Measurements from ENCODE around the gene POLR2F.

- TF ChIP-seq TAF1 (IDR thresholded peaks at IDR 0.05; ENCODE audit: low read depth) (no peak), MAX (IDR thresholded peaks at IDR 0.05) (no peak), YY1 (IDR thresholded peaks at IDR 0.05; ENCODE audit: low read depth) (no peak), ZBTB7A (IDR thresholded peaks at IDR 0.05; ENCODE audit: low read depth) (no peak), RAD21 (IDR thresholded peaks at IDR 0.05; ENCODE audit: low read depth) (no peak), CEBPB (IDR thresholded peaks at IDR 0.05) (no peak), CREB1 (IDR thresholded peaks at IDR 0.05; ENCODE audit: low read depth) (no peak), FOXM1 (IDR thresholded peaks at IDR 0.05; ENCODE audit: borderline replicate concordance, low read depth) (no peak), EP300 (IDR thresholded peaks at IDR 0.05; ENCODE audit: borderline replicate concordance) (no peak)
Measured at GRCh38 chr22:38005943-38006342, 52.4 kb downstream of the POLR2F start.

Measured in Ishikawa (cell line).